WI38 (cell line): ENCODE data around the gene MYMX.
"Not testable (repeated sequence)": the region's sequence is repeated elsewhere in the genome, so short reads cannot be mapped to it uniquely, and the experiment has no call there.

Experiments
- H3K4me3 ChIP-seq: 2 replicates; pipeline ENCODE4 v1.5.1; 2011; ENCODE audit warnings: low read depth, mild to moderate bottlenecking, control low read depth, low read length
- TF ChIP-seq, protein P1 (sequence below): IDR thresholded peaks from 2 replicates; pipeline ENCODE4 v1.5.1; 2012; ENCODE audit warnings: low read depth, mild to moderate bottlenecking, control low read depth, low read length

Gene MYMX

DNA sequence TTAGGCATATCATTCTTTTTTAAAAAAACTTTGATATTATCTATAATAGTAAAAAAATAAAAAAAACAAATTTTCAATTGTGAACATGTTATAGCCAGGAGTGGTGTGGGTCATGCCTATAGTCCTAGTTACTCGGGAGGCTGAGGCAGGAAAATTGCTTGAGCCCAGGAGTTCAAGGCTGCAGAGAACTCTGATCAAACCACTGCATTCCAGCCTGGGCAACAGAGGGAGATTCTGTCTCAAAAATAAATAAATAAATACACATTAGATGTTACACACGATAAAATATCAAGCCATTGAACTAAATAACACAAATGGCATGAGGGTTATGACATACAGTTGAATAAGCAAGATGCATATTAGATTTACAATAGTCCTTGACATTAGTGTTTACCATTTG, 27.9 kb upstream of the MYMX start:
- H3K4me3 ChIP-seq: no peak overlapping the region
- TF ChIP-seq, protein P1, sequence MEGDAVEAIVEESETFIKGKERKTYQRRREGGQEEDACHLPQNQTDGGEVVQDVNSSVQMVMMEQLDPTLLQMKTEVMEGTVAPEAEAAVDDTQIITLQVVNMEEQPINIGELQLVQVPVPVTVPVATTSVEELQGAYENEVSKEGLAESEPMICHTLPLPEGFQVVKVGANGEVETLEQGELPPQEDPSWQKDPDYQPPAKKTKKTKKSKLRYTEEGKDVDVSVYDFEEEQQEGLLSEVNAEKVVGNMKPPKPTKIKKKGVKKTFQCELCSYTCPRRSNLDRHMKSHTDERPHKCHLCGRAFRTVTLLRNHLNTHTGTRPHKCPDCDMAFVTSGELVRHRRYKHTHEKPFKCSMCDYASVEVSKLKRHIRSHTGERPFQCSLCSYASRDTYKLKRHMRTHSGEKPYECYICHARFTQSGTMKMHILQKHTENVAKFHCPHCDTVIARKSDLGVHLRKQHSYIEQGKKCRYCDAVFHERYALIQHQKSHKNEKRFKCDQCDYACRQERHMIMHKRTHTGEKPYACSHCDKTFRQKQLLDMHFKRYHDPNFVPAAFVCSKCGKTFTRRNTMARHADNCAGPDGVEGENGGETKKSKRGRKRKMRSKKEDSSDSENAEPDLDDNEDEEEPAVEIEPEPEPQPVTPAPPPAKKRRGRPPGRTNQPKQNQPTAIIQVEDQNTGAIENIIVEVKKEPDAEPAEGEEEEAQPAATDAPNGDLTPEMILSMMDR: no peak

- H3K4me3 ChIP-seq: no peak overlapping the region
- TF ChIP-seq, protein P1: no peak
These were observed 27.5 kb upstream of the MYMX start for GRCh38 chr6:44189257-44189656.

DNA sequence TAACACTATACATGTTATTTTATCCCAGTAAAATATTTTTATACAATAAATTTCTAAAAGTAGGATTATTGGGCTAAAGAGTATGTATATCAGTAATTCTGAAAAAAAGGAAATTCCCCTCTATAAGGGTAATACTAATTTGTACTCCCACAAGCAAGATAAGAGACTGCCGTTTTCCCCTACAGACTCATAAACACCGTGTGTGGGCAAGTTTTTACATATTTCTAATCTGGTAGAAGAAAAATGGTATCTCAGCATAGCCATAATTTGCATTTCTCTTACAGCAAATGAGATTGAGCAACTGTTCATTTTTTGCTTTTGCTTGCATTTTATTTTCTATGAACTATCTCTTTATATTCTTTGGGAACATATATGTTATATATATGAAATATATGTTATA, 26.0 kb upstream of the MYMX start:
- TF ChIP-seq, protein P1: no peak
- H3K4me3 ChIP-seq: no peak overlapping the region

GRCh38 chr6:44192428-44193041, 24.2 kb upstream of the MYMX start:
- H3K4me3 ChIP-seq: no peak overlapping the region
- TF ChIP-seq, protein P1: no peak

DNA sequence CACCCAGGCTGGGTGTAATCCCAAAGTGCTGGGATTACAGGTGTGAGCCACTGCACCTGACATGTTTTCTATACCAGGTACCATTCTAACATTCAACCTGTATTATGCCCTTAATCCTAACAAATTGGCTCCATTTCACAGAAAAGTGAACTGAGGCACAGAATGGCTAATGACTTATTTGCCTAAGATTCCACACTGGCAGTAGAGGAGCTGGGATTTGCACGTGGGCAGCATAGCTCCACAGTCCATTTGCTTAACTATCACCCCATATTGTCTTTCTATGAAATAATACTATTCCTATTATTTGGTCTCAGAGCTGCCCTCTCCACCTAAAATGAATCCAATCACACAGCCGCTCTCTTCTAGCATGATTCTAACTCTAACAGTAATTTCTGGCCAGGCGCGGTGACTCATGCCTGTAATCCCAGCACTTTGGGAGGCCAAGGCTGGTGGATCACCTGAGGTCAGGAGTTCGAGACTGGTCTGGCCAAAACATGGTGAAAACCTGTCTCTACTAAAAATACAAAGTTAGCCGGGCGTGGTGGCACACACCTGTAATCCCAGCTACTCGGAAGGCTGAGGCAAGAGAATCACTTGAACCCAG, 23.3 kb upstream of the MYMX start:
- H3K4me3 ChIP-seq: no peak overlapping the region
- TF ChIP-seq, protein P1: no peak

- no peak overlapping the region for H3K4me3 ChIP-seq
- TF ChIP-seq, protein P1: no peak
These were observed 22.4 kb upstream of the MYMX start for GRCh38 chr6:44194326-44194725.

- H3K4me3 ChIP-seq: not testable (repeated sequence)
These were observed 20.4 kb upstream of the MYMX start for GRCh38 chr6:44196351-44196750.

GRCh38 chr6:44198684-44199083, 18.0 kb upstream of the MYMX start:
- no peak overlapping the region for H3K4me3 ChIP-seq
- TF ChIP-seq, protein P1: no peak
